22Rv1 (cell line): ENCODE results near the gene CASP7.

Source experiments
- H3K27ac ChIP-seq: fragments of 450-650 bp; 2 replicates; pipeline ENCODE4 v1.5.1; 2017
- ZFX ChIP-seq: fragments of 450-650 bp; IDR thresholded peaks from 2 replicates; pipeline ENCODE4 v1.6.1; 2017; ENCODE audit warnings: antibody characterized with exemption, borderline replicate concordance
- TF ChIP-seq, protein P1 (sequence below): fragments of 450-650 bp; IDR thresholded peaks from 2 replicates; pipeline ENCODE4 v1.5.1; 2017; ENCODE audit warnings: mild to moderate bottlenecking

The CASP7 gene

DNA sequence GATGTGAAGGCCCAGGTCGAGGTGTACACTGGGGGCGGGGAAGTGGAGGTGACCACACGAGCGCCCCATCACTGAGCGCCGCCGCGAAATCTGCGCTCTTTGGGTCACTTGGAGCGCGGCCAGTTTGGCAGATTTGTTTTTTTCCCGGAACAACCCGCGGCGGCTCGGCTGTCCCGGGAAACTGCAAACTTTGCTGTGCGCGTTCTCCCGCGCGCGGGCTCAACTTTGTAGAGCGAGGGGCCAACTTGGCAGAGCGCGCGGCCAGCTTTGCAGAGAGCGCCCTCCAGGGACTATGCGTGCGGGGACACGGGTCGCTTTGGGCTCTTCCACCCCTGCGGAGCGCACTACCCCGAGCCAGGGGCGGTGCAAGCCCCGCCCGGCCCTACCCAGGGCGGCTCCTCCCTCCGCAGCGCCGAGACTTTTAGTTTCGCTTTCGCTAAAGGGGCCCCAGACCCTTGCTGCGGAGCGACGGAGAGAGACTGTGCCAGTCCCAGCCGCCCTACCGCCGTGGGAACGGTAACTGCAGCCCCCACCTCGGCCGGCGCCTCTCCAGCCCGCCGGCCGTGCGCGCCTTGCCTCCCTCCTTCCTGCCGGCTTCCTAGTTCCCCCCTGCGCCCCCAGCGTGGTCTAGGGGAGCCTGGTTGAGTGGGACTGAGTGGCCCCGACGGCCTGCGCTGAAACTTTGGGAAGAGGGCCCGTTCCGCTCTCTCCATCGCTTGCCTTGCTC, at the start of gene CASP7:
TSS of gene CASP7 (plus strand) at position 450 of the 727 bp plus-strand sequence. CDS start 17,582 bp downstream, outside the sequence.
- TF ChIP-seq, protein P1, sequence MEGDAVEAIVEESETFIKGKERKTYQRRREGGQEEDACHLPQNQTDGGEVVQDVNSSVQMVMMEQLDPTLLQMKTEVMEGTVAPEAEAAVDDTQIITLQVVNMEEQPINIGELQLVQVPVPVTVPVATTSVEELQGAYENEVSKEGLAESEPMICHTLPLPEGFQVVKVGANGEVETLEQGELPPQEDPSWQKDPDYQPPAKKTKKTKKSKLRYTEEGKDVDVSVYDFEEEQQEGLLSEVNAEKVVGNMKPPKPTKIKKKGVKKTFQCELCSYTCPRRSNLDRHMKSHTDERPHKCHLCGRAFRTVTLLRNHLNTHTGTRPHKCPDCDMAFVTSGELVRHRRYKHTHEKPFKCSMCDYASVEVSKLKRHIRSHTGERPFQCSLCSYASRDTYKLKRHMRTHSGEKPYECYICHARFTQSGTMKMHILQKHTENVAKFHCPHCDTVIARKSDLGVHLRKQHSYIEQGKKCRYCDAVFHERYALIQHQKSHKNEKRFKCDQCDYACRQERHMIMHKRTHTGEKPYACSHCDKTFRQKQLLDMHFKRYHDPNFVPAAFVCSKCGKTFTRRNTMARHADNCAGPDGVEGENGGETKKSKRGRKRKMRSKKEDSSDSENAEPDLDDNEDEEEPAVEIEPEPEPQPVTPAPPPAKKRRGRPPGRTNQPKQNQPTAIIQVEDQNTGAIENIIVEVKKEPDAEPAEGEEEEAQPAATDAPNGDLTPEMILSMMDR, result peak; percentile 64
- no peak for TF ChIP-seq ZFX
- peak within 1 kb of the TSS; percentile 73 for H3K27ac ChIP-seq

DNA sequence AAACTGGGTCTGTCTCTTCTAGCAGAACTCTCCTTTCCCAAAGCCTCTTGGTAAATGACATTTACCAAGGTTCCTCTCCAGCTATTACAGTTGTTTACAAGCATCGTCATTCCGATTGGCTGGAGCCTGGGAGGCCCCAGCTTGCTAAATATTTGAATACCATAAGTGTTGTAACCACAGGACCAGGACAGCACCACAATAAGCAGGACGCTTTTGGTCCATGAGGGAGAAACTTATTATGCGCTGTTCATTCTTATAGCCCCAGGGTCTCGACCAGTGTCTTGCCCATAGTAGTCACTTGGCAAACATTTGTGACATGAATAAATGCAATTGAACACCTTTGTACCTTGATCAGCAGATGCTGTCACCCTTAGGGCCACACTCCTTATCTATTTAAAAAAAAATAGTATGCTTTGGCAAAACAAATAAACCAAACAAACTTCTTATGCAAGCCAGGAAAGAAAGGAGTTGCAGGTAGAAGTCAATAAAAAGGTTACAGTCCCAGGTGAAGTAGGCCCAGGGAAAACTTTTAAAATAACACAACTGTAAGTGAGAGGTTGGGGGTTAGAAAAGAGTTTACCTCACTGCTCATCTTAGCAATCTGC, 48.7 kb upstream of the CASP7 start:
- no peak overlapping the region for H3K27ac ChIP-seq

DNA sequence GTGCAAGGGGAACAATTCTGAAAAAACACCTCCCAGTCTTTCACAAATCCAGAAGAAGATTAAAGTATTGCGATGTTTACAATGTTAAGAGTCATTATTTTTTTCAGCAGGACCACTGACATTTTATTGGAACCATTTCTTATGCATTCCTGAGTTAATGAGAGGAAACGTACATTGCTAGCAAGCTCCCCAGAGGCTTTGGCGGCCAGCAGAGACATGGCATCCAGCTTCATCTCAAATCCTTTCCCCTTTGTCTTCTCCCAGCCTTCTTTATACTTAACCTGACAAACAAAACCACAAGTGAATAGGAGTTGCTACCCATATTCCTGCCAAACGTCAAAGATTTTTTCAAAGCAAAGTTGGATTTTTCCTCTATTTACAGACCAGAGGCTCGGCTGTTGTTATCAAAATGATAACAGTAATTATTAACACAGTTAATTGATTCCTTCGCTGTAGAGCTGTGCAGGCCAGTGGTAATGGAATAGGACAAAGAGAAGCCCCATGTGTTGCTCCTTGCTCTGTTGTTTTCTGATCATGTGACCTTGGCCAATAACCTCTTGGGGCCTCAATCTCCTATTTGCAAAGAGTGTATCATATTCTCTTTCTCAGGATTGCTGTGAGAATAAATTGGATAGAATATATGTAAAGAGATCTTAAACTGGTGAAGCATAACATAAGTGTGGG, 47.9 kb upstream of the CASP7 start:
- H3K27ac ChIP-seq, result no peak overlapping the region
- TF ChIP-seq, protein P1, result no peak
- TF ChIP-seq ZFX, result no peak

More for the DNA sequence above, 48.7 kb upstream of the CASP7 start:
- no peak for TF ChIP-seq ZFX
- TF ChIP-seq, protein P1, result no peak

DNA sequence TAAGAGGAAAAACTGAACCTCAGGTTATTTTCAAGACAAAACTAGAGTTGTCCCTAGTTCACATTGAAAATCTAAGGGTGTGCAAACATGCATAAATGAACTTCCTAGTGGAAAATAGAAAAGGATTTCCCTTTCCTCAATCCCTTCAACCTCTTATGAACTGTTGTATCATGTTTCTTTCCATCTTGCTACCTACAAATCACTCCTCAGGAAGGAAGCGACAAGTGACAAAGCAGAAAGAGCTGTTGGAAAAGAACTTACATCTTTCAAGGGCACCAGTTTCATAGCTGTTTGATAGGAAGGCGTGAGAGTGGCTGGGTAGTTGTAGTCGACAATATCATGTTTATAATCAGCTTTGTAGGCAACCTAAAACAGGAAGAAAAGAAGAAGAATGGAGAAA, 39.7 kb upstream of the CASP7 start:
- TF ChIP-seq, protein P1, result no peak
- no peak for TF ChIP-seq ZFX
- no peak overlapping the region for H3K27ac ChIP-seq

DNA sequence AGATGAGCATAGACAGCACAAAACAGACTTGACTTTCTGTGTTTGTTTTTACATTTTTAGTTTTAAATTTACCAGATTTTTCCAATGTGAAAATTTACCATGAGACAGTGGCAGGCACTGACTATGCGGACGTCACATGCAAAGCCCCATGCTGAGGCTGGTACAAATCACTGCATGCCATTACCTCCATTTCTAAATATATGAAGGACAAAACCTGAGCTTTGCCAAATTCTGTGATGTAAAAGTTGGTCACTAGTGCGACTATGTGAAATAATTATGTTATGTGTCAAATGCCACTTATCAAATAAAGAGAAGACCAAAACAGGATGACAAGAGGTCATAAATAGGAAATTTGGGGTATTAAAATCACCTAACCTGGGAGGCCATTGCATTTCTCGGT, 38.0 kb upstream of the CASP7 start:
- no peak overlapping the region for H3K27ac ChIP-seq
- TF ChIP-seq ZFX, result no peak
- TF ChIP-seq, protein P1, result no peak

DNA sequence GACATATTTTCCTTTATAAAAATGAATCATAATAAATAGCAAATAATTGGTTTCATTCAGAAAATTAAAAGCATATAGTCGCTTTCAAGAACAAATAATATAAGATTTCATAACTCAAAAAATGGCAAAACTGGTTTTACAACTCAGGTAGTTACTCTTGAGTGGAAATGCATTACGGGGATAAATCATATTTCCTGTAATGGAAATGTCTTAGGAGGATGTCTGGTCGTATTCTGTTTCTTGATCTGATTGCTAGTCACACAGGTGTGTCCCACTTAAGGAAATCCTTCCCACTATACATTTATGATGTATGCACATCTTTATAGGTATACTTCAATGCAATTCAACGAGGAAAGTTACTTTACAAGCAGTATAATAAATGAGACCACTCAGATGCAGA, 36.5 kb upstream of the CASP7 start:
- TF ChIP-seq, protein P1, result no peak
- no peak for TF ChIP-seq ZFX
- H3K27ac ChIP-seq, result no peak overlapping the region
